HUES6 (cell line): ENCODE measurements around the gene SLC26A4.

ENCODE experiments used
- H3K27ac ChIP-seq: 2 replicates; pipeline ENCODE4 v1.7.0; 2013; ENCODE audit warnings: low read depth, mild to moderate bottlenecking, low read length, inconsistent platforms
- H3K27me3 ChIP-seq: 2 replicates; pipeline ENCODE4 v1.6.1; 2013; ENCODE audit warnings: low read length; ENCODE audit not compliant: control insufficient read depth, insufficient read depth
- H3K36me3 ChIP-seq: 2 replicates; pipeline ENCODE4 v1.6.1; 2013; ENCODE audit warnings: low read length; ENCODE audit not compliant: control insufficient read depth, insufficient read depth
- H3K4me1 ChIP-seq: 2 replicates; pipeline ENCODE4 v1.6.1; 2013; ENCODE audit warnings: low read length; ENCODE audit not compliant: control insufficient read depth, insufficient read depth
- H3K4me3 ChIP-seq: 2 replicates; pipeline ENCODE4 v1.5.1; 2013; ENCODE audit warnings: low read depth, low read length
- H3K9ac ChIP-seq: one replicate; pipeline ENCODE4 v1.6.1; 2013; ENCODE audit warnings: mild to moderate bottlenecking, low read length
- H3K9me3 ChIP-seq: 2 replicates; pipeline ENCODE4 v1.6.1; 2013; ENCODE audit warnings: low read depth, low read length; ENCODE audit not compliant: control insufficient read depth, insufficient read depth

SLC26A4 gene

GRCh38 chr7:107659666-107660065, 962 bp upstream of the SLC26A4 start:
- H3K9ac ChIP-seq, result no peak overlapping the region
- H3K27ac ChIP-seq, result no peak overlapping the region
- peaks cover 77% of the 10 kb centered on the region for H3K27me3 ChIP-seq
- H3K4me1 ChIP-seq, result 0 out of 2 replicates have a peak, but pooled peaks cover 5% of the 10 kb centered on the region
- H3K36me3 ChIP-seq, result no peaks in the 10 kb centered on the region
- no peaks in the 10 kb centered on the region for H3K9me3 ChIP-seq
- no peak overlapping the region for H3K4me3 ChIP-seq

- H3K36me3 ChIP-seq, result no peaks in the 10 kb centered on the region
- peak overlapping the region; percentile 59 for H3K4me3 ChIP-seq
- H3K27ac ChIP-seq, result no peak overlapping the region
- no peak overlapping the region for H3K9ac ChIP-seq
- no peaks in the 10 kb centered on the region for H3K9me3 ChIP-seq
- H3K4me1 ChIP-seq, result 0 out of 2 replicates have a peak, but pooled peaks cover 5% of the 10 kb centered on the region
- H3K27me3 ChIP-seq, result peaks cover 81% of the 10 kb centered on the region
These were observed 645 bp downstream of the SLC26A4 start for GRCh38 chr7:107661081-107661864.

DNA sequence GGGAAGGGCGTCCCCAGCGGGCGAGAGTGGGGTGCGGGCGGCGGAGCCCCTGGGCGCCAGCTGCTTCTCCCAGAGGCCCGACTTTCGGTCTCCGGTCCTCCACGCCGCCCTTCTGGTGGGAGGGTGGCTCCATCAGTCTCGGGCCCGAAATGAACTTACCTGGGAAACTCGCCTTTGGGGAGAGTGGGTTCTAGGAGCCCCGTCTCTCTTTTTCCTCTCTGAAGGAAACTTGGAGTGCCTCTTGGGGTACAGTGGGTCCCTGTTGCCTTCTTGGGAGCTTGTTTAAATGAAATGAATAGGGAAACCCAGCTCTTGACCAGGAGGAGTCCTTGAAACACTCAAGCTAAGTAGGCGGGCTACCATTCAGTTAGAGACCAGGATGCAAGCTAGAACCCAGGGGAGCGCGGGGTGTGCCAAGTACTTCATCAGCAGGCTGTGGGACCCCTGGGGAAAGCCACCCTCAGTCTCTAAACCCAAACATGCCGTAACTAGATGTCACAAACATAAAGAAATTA, 1.3 kb downstream of the SLC26A4 start:
- 0 out of 2 replicates have a peak, but pooled peaks cover 5% of the 10 kb centered on the region for H3K4me1 ChIP-seq
- no peak overlapping the region for H3K9ac ChIP-seq
- H3K27me3 ChIP-seq, result peaks cover 85% of the 10 kb centered on the region
- no peaks in the 10 kb centered on the region for H3K9me3 ChIP-seq
- peak overlapping the region; percentile 59 for H3K4me3 ChIP-seq
- no peak overlapping the region for H3K27ac ChIP-seq
- H3K36me3 ChIP-seq, result no peaks in the 10 kb centered on the region

DNA sequence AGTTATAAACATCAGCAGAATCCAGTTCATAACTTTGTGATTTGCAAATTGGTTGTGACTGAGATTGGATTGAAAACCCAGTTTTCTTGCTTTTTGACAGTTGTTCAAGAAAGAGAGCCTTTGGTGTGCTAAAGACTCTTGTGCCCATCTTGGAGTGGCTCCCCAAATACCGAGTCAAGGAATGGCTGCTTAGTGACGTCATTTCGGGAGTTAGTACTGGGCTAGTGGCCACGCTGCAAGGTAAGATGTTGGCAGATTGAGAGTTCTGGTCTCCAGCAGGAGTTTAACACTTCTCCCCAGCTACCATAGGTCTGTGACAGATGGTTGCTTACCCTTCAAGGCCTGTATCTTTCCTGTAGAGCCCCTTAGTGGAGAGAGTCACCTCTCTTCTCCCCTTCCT, 2.6 kb downstream of the SLC26A4 start:
- Histone ChIP-seq H3K4me3 (no peak overlapping the region), H3K9me3 (no peaks in the 10 kb centered on the region), H3K4me1 (0 out of 2 replicates have a peak, but pooled peaks cover 5% of the 10 kb centered on the region), H3K27ac (no peak overlapping the region), H3K27me3 (peaks cover 90% of the 10 kb centered on the region), H3K9ac (no peak overlapping the region), H3K36me3 (no peaks in the 10 kb centered on the region)

GRCh38 chr7:107666790-107667189, 6.2 kb downstream of the SLC26A4 start:
- Histone ChIP-seq H3K36me3 (no peaks in the 10 kb centered on the region), H3K9me3 (no peaks in the 10 kb centered on the region), H3K4me3 (no peak overlapping the region), H3K9ac (no peak overlapping the region), H3K4me1 (0 out of 2 replicates have a peak, but pooled peaks cover 4% of the 10 kb centered on the region), H3K27ac (no peak overlapping the region), H3K27me3 (peaks cover 56% of the 10 kb centered on the region)

DNA sequence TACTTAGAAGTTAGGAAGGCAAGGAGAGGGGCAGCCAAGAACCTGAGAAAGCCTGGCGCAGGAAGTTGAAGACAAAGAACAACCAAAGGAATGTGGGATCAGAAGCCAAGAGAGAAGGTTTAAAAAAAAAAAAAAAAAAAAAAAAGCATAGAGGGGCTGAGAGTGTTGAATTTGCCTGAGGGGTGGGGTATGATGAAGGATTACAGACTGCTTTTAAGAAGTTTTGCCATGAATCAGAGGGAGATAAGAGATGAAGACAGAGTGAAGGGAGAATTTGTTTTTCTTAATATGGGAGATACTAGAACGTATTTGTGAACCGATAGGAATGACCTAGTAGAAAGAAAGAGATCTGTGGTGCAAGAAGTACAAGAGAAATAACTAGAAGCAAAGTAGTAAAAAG, 6.7 kb downstream of the SLC26A4 start:
- no peaks in the 10 kb centered on the region for H3K36me3 ChIP-seq
- peaks cover 51% of the 10 kb centered on the region for H3K27me3 ChIP-seq
- no peaks in the 10 kb centered on the region for H3K4me1 ChIP-seq
- H3K9me3 ChIP-seq, result no peaks in the 10 kb centered on the region
- no peak overlapping the region for H3K27ac ChIP-seq
- no peak overlapping the region for H3K4me3 ChIP-seq
- H3K9ac ChIP-seq, result no peak overlapping the region

DNA sequence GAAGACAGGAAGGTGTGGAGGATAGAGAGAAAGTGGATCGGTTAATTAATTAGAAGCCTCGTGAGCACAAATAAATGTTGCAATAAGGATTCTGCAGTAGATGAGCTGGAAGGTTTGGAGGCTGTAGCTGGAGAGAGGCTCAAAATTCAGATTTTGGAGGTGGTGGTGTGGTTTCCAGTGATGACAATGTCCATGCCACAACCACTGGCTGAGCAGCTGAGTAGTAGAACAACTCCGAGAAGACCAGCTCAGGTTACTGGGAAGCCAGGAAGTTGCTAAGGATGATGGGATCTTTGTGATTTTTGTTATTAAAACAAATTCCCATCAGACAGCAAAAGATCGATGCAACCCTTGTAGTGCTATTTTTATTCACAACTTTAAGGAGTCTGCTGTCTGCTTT, 7.7 kb downstream of the SLC26A4 start:
- Histone ChIP-seq H3K27me3 (peaks cover 41% of the 10 kb centered on the region), H3K27ac (no peak overlapping the region), H3K9ac (no peak overlapping the region), H3K4me3 (no peak overlapping the region), H3K4me1 (no peaks in the 10 kb centered on the region), H3K36me3 (no peaks in the 10 kb centered on the region), H3K9me3 (no peaks in the 10 kb centered on the region)

- peaks cover 14% of the 10 kb centered on the region for H3K27me3 ChIP-seq
- H3K4me1 ChIP-seq, result no peaks in the 10 kb centered on the region
- no peak overlapping the region for H3K4me3 ChIP-seq
- no peak overlapping the region for H3K9ac ChIP-seq
- no peak overlapping the region for H3K27ac ChIP-seq
- no peaks in the 10 kb centered on the region for H3K36me3 ChIP-seq
- no peaks in the 10 kb centered on the region for H3K9me3 ChIP-seq
These were observed 11.6 kb downstream of the SLC26A4 start for GRCh38 chr7:107672183-107672582.

- H3K4me1 ChIP-seq, result no peaks in the 10 kb centered on the region
These were observed 15.6 kb downstream of the SLC26A4 start for GRCh38 chr7:107676249-107676648.

DNA sequence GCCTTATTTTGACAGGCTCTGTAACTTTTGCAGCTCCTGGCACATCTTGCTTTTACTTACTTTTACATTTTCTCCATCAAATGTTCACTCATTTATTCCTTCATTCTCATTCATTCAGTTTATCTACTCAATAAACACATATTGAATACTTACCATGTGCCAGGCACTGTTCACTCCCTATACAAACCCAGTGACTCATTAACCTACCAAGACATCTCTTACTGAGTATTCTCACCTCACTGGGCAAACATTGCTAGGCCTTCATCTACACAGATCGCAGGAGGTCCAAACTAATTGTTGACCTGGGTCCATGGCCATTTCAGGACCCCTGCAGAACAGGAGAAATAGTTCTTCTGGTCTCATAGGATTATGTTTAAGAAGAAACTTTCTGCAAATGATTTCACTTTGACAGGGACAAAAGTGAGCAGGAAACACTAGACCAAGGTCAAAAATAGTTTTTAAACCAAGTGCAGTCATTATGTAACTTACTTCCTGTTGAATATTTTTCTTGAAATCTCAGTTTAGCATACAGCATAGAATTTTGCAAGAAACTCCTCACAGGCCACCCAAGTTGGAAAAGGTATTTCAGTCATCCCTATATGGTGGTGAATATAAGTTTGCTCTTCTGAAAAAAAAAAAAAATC, 17.6 kb downstream of the SLC26A4 start:
- no peaks in the 10 kb centered on the region for H3K36me3 ChIP-seq
- 0 out of 2 replicates have a peak, but pooled peaks cover 3% of the 10 kb centered on the region for H3K27me3 ChIP-seq
- no peaks in the 10 kb centered on the region for H3K4me1 ChIP-seq
- H3K9me3 ChIP-seq, result no peaks in the 10 kb centered on the region
- H3K27ac ChIP-seq, result no peak overlapping the region
- no peak overlapping the region for H3K9ac ChIP-seq
- no peak overlapping the region for H3K4me3 ChIP-seq

More at GRCh38 chr7:107676249-107676648, 15.6 kb downstream of the SLC26A4 start:
- Histone ChIP-seq H3K27ac (no peak overlapping the region), H3K27me3 (0 out of 2 replicates have a peak, but pooled peaks cover 3% of the 10 kb centered on the region), H3K4me3 (no peak overlapping the region), H3K9me3 (no peaks in the 10 kb centered on the region), H3K9ac (no peak overlapping the region), H3K36me3 (no peaks in the 10 kb centered on the region)

GRCh38 chr7:107680478-107680877, 19.9 kb downstream of the SLC26A4 start:
- Histone ChIP-seq H3K27me3 (no peaks in the 10 kb centered on the region), H3K4me1 (no peaks in the 10 kb centered on the region), H3K9me3 (no peaks in the 10 kb centered on the region), H3K36me3 (no peaks in the 10 kb centered on the region), H3K9ac (no peak overlapping the region), H3K27ac (no peak overlapping the region), H3K4me3 (no peak overlapping the region)
